Measurements from ENCODE around the gene ABCB6. TPM values are rescaled to one million over a fixed set of nuclear protein-coding genes. Genes with fewer than 3 reads are reported as not detected.
A peak's percentile ranks its signal among the peaks of the same experiment; 100 is the strongest.

ABCB6 gene
- polyA plus RNA-seq, 1 donor, result 43.7 TPM

DNA sequence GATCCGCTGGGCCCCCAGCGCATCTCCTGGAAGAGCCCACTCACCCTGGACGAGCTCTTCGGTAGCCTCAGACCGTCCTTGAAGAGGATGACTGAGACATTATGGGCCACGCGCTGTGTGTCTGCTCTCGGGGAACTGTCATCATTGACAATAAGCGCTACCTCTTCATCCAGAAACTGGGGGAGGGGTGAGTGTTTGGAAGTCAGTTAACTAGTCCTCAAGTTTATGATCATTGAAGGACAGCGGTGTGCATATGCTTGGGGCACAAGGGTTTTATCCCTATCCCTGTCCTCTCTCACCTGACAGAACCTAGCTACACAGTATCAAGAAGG is 27.1 kb upstream of the ABCB6 start:
- H3K27me3 ChIP-seq (ENCODE audit: control insufficient read depth, insufficient read depth, low read length), result no peaks in the 10 kb centered on the region
- H3K36me3 ChIP-seq (ENCODE audit: control insufficient read depth, insufficient read depth, low read length), result peaks cover 16% of the 10 kb centered on the region
- DNase-seq, result no peak
- no peaks in the 10 kb centered on the region for H3K9me3 ChIP-seq (ENCODE audit: control insufficient read depth, low read depth, low read length)
- H3K27ac ChIP-seq (ENCODE audit: low read length), result peak overlapping the region; percentile 82
- peak overlapping the region; percentile 98 for H3K4me3 ChIP-seq (ENCODE audit: low read length)
- WGBS (ENCODE audit: insufficient coverage, low lambda C conversion rate), result no CpG with 5 or more reads among the region's 10 CpGs
- H3K4me1 ChIP-seq (ENCODE audit: control insufficient read depth, insufficient read depth, low read length), result peaks cover 53% of the 10 kb centered on the region

DNA sequence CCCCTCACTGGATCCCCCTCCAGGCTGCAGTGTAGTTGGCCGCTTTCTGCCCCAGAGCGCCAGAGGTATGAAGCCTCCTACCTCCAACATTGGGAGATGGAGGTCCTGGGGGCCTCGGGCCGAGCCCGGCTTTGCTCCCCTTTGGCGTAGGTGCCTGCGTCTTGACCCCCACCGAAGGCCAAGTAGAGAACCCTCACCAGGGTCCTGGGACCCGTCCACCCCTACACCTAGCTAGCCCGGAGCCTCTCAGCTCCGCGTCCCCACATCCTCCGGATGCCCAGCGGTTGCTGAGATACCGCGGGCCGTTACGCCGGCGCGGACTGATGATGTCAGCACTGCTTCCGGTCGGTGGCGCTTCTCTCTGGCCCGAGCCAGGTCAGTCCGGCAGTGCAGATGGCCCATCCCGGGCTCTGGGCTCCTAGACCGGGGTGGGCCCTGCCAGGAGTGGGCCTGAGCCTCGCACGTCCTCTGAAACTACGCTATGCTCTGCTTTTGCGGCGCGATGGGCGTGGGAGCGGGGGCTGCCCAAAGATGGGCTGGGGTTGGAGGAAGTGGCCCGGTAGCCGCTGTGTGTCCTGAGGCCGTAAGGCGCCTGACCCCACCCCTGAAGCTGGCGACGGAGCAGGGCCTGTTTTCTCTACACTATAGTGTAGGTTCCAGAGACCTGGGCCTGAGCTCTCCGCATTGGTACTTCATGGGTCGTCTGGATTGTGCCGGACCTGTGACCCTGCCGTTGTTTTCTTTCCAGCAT is 26.6 kb upstream of the ABCB6 start, which contains the start of the genes GLB1L and STK16:
TSS of gene GLB1L (minus strand) at position 297 of the 751 bp plus-strand sequence. CDS start 1,871 bp downstream, outside the sequence.
TSS of gene STK16 (plus strand) at position 332 of the 751 bp plus-strand sequence. CDS start 521 bp downstream, outside the sequence.
- Histone ChIP-seq H3K27me3 (ENCODE audit: control insufficient read depth, insufficient read depth, low read length) (no peaks in the 10 kb centered on the region), H3K27ac (ENCODE audit: low read length) (peak within 1 kb of the TSS; percentile 82), H3K9me3 (ENCODE audit: control insufficient read depth, low read depth, low read length) (no peaks in the 10 kb centered on the region), H3K4me1 (ENCODE audit: control insufficient read depth, insufficient read depth, low read length) (peaks cover 48% of the 10 kb centered on the region), H3K4me3 (ENCODE audit: low read length) (peak within 1 kb of the TSS; percentile 98), H3K36me3 (ENCODE audit: control insufficient read depth, insufficient read depth, low read length) (peaks cover 14% of the 10 kb centered on the region)
- peak; percentile 92 to 93 for DNase-seq
- no CpG with 5 or more reads among the region's 46 CpGs for WGBS (ENCODE audit: insufficient coverage, low lambda C conversion rate)

DNA sequence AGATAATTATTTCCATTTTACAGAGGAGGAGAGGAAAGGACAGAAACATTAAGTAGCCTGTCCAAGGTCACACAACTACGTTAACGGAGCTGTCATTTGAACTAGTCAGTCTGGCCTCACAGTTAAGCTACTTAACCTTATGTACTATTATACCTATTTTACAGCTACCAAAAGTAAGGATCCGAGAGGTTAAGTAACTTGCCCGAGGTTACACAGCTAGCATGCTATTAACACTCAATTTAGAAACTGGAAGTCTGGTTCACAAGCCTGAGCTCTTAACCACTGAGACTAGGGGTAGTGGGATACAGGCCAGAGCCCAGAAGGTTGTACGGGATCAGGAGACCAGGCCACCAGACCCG is 26.0 kb upstream of the ABCB6 start:
- WGBS (ENCODE audit: insufficient coverage, low lambda C conversion rate), result no CpG with 5 or more reads among the region's 6 CpGs
- Histone ChIP-seq H3K36me3 (ENCODE audit: control insufficient read depth, insufficient read depth, low read length) (peaks cover 16% of the 10 kb centered on the region), H3K4me1 (ENCODE audit: control insufficient read depth, insufficient read depth, low read length) (peaks cover 43% of the 10 kb centered on the region), H3K27ac (ENCODE audit: low read length) (peak overlapping the region; percentile 82), H3K27me3 (ENCODE audit: control insufficient read depth, insufficient read depth, low read length) (no peaks in the 10 kb centered on the region), H3K9me3 (ENCODE audit: control insufficient read depth, low read depth, low read length) (no peaks in the 10 kb centered on the region), H3K4me3 (ENCODE audit: low read length) (peak overlapping the region; percentile 98)
- no peak for DNase-seq

DNA sequence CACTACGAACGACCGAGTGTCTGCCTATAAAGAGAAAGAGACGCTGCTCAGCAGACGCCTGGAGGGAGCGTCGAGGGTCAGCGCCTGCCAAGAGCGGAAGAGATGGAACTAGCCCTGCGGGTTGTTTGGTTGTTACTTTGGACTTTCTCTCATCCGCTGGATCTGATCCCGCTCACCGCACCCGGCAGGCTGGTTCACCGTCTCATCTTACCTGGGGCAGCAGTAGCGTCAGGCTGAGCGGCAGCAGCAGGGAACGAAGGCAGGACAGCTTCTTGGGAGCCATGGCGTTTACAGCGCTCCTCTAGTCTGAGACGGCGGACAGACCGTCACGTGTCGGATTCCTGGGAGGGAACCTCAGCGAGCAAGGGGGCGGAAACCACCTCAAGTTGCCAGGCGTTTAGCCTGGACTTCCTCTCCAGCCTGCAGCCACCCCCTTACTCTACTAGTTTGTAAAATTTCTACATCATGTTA is 24.6 kb upstream of the ABCB6 start:
- peaks cover 29% of the 10 kb centered on the region for H3K36me3 ChIP-seq (ENCODE audit: control insufficient read depth, insufficient read depth, low read length)
- no CpG with 5 or more reads among the region's 28 CpGs for WGBS (ENCODE audit: insufficient coverage, low lambda C conversion rate)
- DNase-seq, result peak in 1 of 2 donors; percentile 76
- H3K4me3 ChIP-seq (ENCODE audit: low read length), result peak overlapping the region; percentile 42
- peak overlapping the region; percentile 19 for H3K27ac ChIP-seq (ENCODE audit: low read length)
- H3K9me3 ChIP-seq (ENCODE audit: control insufficient read depth, low read depth, low read length), result no peaks in the 10 kb centered on the region
- H3K27me3 ChIP-seq (ENCODE audit: control insufficient read depth, insufficient read depth, low read length), result no peaks in the 10 kb centered on the region
- peaks cover 29% of the 10 kb centered on the region for H3K4me1 ChIP-seq (ENCODE audit: control insufficient read depth, insufficient read depth, low read length)

DNA sequence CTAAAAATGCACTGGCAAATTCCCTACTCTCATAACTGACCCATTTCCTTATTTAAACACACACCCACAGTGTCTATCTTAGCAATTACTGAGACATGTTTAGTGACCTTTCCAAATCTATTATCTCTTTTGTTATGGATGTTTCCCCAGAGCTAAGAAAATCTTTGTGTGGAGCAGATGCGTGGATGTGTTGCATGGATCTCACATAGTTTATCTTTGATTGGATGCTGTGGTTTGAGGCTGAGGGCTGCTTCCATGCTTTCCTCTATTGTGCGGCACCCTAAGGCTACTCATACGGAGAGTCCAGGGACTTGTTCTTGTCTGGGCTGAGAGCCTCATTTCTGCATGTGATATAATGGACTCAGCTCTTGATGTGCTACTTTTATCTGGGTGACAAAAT is 15.6 kb upstream of the ABCB6 start:
- Histone ChIP-seq H3K9me3 (ENCODE audit: control insufficient read depth, low read depth, low read length) (no peaks in the 10 kb centered on the region), H3K27ac (ENCODE audit: low read length) (no peak overlapping the region), H3K36me3 (ENCODE audit: control insufficient read depth, insufficient read depth, low read length) (peaks cover 78% of the 10 kb centered on the region), H3K4me1 (ENCODE audit: control insufficient read depth, insufficient read depth, low read length) (peaks cover 7% of the 10 kb centered on the region), H3K4me3 (ENCODE audit: low read length) (no peak overlapping the region), H3K27me3 (ENCODE audit: control insufficient read depth, insufficient read depth, low read length) (no peaks in the 10 kb centered on the region)
- WGBS (ENCODE audit: insufficient coverage, low lambda C conversion rate), result no CpG with 5 or more reads among the region's 3 CpGs
- DNase-seq, result no peak

DNA sequence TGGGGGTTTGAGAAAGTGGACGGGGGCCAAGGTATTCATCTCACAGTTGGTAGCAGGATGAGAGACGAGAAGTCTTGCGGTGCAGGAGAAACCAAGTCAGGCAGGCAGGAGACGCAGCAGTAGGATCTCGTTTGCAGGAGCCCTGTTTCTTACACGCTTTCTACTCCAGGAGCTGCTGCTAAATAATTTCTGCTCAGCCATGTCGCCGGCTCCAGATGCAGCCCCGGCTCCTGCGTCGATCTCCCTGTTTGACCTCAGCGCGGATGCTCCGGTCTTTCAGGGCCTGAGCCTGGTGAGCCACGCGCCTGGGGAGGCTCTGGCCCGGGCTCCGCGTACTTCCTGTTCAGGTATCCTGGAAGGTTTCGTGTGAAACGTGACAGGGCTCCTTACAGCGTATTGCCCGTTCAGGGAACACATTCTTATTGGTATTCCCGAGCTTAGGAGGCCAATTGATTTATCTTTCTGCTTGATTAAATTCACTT is 11.3 kb upstream of the ABCB6 start:
- Histone ChIP-seq H3K27ac (ENCODE audit: low read length) (peak overlapping the region; percentile 98), H3K36me3 (ENCODE audit: control insufficient read depth, insufficient read depth, low read length) (peaks cover 47% of the 10 kb centered on the region), H3K4me3 (ENCODE audit: low read length) (peak overlapping the region; percentile 99), H3K9me3 (ENCODE audit: control insufficient read depth, low read depth, low read length) (no peaks in the 10 kb centered on the region), H3K27me3 (ENCODE audit: control insufficient read depth, insufficient read depth, low read length) (no peaks in the 10 kb centered on the region), H3K4me1 (ENCODE audit: control insufficient read depth, insufficient read depth, low read length) (peaks cover 17% of the 10 kb centered on the region)
- peak; percentile 76 to 85 for DNase-seq
- WGBS (ENCODE audit: insufficient coverage, low lambda C conversion rate), result 0% methylated on average over 2 of the region's 24 CpGs

DNA sequence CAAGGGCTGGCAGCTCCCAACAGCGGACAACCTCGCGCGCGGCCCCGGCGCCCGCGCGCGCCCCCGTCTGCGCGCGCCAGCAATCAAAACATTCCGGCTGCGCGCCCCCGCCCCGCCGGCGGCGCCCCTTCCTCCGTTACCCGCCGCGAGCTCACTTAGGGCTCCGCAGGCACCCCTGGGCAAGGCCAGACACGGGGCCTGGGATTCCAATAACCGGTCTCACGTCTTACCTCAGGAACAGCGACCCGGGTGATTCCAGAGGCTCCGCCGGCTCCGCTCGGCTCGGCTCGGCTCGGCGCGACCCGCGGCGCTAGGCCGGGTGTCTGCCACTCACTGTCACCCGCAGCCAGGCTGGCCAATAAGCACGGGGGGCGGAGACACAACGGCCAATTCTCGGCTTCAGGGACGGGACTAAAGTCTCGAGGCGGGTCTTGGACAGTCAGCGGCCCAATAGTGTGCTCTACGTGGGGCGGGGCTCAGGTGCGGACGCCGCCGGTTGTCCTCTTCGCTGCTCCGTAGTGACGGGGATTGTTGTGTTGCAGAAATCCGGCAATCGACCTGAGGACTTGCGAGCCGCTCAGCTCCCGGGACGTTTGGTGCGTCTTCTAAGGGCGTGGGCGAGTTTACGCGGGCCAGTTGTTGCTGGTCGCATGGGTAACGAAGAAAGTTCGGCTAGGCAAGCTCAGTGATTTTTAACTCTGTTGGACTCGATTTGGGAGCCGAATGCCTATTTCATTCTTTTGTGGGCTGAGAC is 10.7 kb upstream of the ABCB6 start, which contains the start of the genes ANKZF1 and ATG9A:
TSS of gene ANKZF1 (plus strand) at position 502 of the 754 bp plus-strand sequence. CDS start 452 bp downstream, outside the sequence.
TSS of gene ATG9A (minus strand) at position 332 of the 754 bp plus-strand sequence. CDS start 1,612 bp downstream, outside the sequence.
- H3K27me3 ChIP-seq (ENCODE audit: control insufficient read depth, insufficient read depth, low read length), result no peaks in the 10 kb centered on the region
- peaks cover 47% of the 10 kb centered on the region for H3K36me3 ChIP-seq (ENCODE audit: control insufficient read depth, insufficient read depth, low read length)
- H3K9me3 ChIP-seq (ENCODE audit: control insufficient read depth, low read depth, low read length), result no peaks in the 10 kb centered on the region
- peak; percentile 99 for DNase-seq
- peaks cover 17% of the 10 kb centered on the region for H3K4me1 ChIP-seq (ENCODE audit: control insufficient read depth, insufficient read depth, low read length)
- peak within 1 kb of the TSS; percentile 98 for H3K27ac ChIP-seq (ENCODE audit: low read length)
- WGBS (ENCODE audit: insufficient coverage, low lambda C conversion rate), result no CpG with 5 or more reads among the region's 80 CpGs
- H3K4me3 ChIP-seq (ENCODE audit: low read length), result peak within 1 kb of the TSS; percentile 99

DNA sequence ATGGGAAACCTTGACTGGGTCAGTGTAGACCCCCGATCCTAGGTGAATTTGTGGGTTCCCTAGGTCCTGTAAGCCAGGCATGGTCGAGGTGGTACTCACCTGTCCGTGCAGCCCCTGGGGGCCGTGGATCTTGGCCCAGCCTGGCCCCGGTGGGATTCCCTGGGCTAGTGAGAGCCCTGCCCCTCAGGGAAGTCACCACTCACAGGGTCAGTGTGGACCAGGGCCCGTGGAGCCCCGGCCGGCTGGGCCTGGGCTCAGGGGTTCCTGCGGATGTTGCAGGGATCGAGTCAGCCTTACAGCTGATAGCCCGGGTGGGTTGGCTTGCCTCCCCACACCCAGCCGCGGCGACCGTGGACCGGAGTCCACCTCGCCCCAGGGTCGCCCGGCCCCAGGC is 10.2 kb upstream of the ABCB6 start:
- H3K4me1 ChIP-seq (ENCODE audit: control insufficient read depth, insufficient read depth, low read length), result peaks cover 17% of the 10 kb centered on the region
- no CpG with 5 or more reads among the region's 19 CpGs for WGBS (ENCODE audit: insufficient coverage, low lambda C conversion rate)

DNA sequence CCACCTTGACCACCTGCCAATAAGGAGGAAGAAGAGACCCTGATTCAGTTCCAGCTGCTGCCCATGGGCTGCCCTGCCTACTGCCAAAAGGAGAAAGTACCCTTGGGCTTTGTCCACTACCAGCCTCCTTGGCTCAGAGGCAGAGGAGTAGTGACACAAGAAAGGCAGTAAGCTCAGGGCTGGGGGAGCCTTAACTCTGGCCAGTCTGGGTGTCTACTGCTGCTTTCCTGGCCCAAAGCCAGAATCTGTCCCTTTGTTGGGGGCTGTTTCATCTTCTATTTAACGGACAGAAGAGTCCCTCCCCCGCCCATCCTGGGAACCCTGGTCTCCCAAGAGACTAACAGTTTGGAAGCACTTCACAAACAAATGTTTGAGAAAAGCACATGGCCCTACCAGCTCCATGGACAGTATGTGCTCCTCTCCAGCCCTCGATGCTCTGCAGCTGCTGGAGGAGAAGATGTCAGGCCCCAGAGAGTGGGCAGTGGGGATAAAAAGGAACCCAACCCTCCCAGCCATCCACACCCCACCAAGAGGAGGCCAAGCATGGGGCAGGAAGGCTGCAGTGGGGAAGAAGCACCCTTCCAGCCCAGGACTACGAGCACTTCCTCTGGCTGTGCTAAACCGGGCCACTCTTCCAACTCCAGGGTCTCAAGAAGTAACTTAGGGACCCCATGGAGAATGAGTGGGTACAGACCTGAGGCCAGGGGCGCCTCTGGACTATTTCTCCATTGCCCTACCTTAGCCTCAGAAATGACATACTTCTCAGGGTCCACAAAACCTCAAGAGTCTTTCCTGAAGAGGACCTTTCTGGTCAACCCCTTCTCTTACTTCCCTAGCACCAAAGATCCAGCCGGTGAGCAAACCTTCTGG is 9.5 kb upstream of the ABCB6 start:
- Histone ChIP-seq H3K27me3 (ENCODE audit: control insufficient read depth, insufficient read depth, low read length) (no peaks in the 10 kb centered on the region), H3K27ac (ENCODE audit: low read length) (peak overlapping the region; percentile 98), H3K36me3 (ENCODE audit: control insufficient read depth, insufficient read depth, low read length) (peaks cover 47% of the 10 kb centered on the region), H3K9me3 (ENCODE audit: control insufficient read depth, low read depth, low read length) (no peaks in the 10 kb centered on the region), H3K4me1 (ENCODE audit: control insufficient read depth, insufficient read depth, low read length) (peaks cover 17% of the 10 kb centered on the region), H3K4me3 (ENCODE audit: low read length) (peak overlapping the region; percentile 99)
- WGBS (ENCODE audit: insufficient coverage, low lambda C conversion rate), result no CpG with 5 or more reads among the region's 7 CpGs
- no peak for DNase-seq

More for the DNA sequence above, 10.2 kb upstream of the ABCB6 start:
- Histone ChIP-seq H3K27ac (ENCODE audit: low read length) (peak overlapping the region; percentile 98), H3K4me3 (ENCODE audit: low read length) (peak overlapping the region; percentile 99), H3K27me3 (ENCODE audit: control insufficient read depth, insufficient read depth, low read length) (no peaks in the 10 kb centered on the region), H3K9me3 (ENCODE audit: control insufficient read depth, low read depth, low read length) (no peaks in the 10 kb centered on the region), H3K36me3 (ENCODE audit: control insufficient read depth, insufficient read depth, low read length) (peaks cover 47% of the 10 kb centered on the region)
- DNase-seq, result no peak

All from large intestine (tissue), 3 donors.